Activated CD4-positive, CD25-positive, alpha-beta regulatory T cell treated with anti-CD3 and anti-CD28 coated beads, Interleukin-2, amount 50 U/mL, for 72 hours (primary cell): ENCODE data around the gene PARM1.

Experiments
- DNase-seq: peaks from one replicate; pipeline ENCODE4 v3.0.0; 2021

Gene PARM1, protein sequence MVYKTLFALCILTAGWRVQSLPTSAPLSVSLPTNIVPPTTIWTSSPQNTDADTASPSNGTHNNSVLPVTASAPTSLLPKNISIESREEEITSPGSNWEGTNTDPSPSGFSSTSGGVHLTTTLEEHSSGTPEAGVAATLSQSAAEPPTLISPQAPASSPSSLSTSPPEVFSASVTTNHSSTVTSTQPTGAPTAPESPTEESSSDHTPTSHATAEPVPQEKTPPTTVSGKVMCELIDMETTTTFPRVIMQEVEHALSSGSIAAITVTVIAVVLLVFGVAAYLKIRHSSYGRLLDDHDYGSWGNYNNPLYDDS

DNA sequence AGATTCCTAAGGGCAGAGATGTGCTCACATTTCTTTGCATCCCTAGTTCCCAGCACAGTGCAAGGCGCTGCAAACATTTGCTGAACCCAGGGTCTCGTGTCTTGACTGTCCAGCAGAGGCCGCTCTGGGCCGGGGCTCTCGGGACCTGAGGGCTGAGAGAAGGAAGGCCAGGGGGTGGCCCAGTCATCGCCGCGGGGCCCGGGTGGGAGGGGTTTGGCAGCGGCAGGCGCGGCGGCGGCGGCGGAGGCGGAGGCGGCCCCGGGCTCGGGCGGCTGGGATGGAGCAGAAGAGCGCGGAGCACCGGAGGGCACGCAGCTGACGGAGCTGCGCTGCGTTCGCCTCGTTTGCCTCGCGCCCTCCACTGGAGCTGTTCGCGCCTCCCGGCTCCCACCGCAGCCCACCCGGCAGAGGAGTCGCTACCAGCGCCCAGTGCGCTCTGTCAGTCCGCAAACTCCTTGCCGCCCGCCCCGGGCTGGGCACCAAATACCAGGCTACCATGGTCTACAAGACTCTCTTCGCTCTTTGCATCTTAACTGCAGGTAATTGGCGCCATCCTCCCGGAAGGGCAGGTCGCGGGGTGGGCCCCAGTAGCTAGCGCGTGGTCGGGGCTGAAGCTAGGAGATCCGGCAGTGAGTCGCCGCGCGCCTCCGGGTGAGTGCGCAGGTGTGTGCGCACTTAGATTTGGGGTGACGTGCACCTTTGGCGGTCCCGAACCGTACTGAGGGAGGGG lies at the start of gene PARM1:
PARM1 (plus strand) TSS at position 285 of the 730 bp plus-strand sequence; CDS start at position 497, 212 bp downstream.
- no peak for DNase-seq

DNA sequence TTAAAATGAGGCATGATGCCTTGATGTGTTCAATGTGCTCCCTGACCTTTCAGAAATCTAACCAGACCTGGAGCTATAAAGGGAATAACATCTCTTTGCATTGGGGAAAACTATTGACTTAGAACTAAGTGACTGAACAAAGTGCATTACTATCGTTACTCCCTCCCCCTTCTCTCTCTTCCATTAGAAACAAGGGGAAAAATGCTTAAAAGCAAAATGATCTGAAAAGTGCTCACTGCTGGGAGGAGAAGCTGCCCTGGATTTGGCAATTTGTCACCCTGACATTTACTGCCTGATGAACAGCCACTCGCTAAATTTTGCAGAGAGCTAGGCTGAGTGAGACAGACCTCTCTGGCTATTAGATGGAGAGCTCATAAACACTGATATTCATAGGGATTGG lies 48.6 kb upstream of the PARM1 start:
- no peak for DNase-seq

DNA sequence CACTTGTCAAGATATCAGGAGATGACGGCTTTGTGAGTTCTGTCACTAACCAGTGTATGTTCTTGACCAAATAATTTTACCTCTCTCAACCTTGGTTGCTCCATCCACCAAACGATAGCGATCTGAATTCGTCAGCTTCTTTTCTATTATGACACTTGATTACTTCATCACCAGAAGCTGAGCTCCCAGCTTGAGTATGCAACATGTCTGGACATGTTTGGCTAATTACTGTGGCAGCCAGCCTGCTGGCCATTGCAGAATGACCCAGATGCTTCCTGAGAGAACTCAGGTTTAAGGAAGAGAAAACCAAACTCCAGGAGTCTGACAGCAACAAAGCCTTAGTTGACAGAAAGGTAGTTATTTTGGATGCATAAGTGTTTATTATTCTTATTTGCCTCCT lies 46.4 kb upstream of the PARM1 start:
- no peak for DNase-seq

DNA sequence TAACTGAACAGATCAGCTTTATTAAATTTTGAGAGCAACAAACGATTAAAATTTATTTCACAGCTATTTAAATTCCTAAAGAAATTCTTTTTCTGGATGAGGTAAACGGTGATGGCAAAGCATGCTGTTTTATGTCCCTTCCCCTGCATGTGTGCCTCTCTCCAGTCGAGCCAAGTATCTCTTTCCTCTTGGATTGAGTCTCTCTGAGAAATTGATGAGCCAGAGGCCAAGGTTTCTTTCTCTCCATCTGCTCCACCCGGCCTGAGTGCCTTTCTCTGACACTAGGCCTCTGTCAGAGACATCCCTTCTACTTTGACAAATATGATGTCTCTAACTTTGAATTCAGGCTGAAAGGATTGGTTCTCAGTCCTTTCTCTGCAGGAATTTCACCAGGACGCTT lies 42.6 kb upstream of the PARM1 start:
- no peak for DNase-seq

DNA sequence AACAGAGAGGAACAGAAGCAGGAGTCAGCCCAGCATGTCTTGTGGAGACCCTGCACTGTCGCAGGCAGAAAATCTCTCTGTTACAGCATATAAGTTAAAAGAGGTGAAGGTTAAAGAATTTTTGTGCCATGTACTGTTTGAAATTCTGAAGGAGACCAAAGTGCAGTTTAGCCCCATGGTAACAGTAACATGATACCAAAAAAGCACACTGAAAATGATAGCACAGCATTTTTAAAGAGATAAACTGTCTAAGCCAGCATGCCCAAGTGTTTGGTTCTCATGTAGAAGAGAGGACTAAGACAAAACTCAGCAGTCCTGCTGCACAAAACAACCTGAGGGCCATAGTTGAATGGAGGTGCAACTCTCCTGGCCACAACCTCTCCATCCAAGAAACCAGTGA lies 41.9 kb upstream of the PARM1 start:
- no peak for DNase-seq

DNA sequence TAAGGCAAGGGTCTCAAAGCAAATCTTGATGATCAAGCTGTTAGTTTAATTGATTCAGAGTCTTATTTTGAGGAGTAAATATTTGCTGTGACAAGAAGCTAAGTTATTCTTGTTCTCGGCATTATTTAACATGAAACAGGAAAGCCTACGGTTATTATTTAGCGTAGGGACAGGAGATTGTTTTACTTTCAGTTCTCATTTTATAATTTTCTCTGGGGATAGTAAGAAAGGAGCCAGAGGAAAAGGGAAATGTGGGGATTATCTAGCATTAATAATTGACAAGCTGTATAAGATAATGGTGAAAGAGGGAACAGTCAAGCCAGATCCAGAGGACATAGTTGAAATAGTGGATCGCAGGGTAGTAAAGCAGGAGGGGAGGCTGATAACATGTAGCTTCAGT lies 39.7 kb upstream of the PARM1 start:
- DNase-seq, result no peak

DNA sequence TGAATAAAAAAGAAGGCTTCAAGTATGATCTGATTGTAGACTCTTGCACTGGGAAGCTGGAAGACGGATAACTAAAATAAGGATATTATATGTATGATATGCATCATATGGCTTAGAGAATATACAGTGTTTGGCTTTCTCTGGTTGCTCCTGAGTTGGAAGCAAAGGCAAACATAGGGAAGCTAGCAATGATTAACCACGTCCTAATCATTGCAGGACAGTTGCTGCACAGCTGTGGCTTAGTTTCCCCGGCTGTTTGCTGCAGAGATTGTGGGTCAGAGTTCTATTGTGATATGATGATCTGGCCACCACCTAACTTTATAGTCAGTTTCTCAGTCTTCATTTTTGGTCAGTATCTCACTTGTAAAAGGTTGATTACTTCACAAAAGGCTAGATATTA lies 36.3 kb upstream of the PARM1 start:
- no peak for DNase-seq

DNA sequence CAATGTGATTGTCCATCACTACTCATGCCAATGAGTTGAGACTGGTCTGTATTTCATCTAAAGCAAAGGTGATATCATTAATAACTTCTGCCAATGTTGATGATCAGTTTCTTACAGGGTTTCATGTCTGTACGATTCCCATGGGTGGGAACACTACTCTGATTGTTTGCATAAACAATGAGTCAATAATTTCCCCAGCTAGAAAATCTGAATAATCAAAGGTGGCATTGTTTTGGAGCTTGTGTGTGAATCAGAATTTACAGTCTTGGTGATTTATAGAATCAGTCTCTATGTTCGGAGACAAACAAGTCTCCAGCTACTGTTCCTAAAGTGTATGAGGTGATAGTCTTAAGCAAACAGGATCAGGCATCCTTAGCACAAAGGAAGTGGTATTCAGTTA lies 35.5 kb upstream of the PARM1 start:
- DNase-seq, result no peak

DNA sequence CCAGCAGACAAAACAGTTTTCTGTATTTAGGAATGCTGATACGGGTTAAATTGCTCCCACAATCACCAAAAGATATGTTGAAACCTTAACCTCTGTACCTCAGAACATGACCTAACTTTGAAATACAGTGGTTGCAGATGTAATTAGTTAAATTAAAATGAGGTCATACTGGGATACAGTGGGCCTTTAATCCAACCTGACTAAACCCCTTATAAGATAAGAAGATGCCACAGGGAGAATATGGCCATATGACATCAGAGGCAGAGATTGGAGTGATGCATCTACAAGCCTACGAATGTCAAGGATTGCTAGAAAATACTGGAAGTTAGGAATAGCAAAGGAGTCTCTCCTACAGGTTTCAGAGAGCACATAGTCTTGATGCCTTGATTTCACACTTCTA lies 32.1 kb upstream of the PARM1 start:
- DNase-seq, result no peak

DNA sequence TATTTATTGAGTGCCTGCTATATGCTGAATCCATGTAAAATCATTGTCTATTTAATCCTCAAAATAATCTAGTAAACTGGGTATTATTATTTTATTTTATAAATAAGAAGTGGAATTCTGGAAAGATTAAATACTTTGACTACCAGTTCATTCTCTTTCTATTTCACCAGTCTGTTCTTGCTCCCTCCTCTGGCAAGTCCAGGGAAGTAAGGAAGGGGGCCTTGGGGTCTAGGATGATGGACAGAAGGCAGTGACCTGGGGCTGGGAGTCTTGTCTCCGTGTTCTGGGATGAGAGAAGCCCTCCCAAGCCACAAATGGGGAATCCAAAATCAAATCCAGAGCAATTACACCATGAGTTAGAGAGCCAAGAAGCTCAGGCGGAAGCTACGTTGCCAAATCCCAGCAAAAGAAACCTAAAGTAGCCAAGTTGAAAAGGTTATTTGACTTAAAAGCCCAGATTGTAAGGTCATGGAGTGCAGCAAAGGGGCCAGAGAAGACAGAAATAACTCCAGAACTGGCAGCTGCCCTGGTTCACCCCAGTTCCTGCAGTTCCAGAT lies 28.3 kb upstream of the PARM1 start:
- DNase-seq, result no peak

DNA sequence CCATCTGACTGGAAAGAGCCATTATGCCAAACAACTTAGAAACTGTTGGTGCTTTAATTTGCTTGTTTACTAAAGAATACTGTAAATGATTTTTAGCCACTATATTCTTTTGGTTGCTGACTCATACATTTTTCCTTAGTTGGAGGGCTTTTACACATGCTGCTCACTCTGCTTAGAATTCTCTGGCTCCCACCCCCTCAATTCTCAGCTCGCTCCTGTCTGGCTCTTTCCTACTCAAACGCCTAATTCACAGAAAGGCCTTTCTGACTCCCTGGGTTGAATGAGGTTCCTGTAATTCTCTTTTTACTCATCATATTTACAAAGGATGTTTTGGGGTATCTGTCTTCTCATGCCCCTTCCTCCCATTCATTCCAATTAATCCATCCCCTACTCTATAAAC lies 26.1 kb upstream of the PARM1 start:
- no peak for DNase-seq

DNA sequence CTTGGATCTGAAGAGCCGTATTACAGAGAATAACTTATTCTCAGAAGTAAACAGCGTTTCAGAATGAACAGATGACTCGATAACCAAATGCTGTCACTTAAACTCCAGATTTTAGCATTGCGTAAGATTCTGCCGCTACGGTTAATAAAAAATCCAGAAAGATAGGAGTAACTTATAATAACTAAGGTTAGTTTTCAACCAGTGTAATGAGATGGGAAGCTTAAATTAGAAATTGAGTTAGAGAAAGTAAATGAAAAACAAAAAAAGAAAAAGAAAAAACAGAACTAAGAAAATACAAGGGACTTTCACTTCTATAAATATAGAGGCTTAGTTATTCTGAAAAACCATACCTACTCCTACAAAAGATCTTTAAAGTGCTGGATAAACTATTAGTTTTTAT lies 13.1 kb upstream of the PARM1 start:
- no peak for DNase-seq

DNA sequence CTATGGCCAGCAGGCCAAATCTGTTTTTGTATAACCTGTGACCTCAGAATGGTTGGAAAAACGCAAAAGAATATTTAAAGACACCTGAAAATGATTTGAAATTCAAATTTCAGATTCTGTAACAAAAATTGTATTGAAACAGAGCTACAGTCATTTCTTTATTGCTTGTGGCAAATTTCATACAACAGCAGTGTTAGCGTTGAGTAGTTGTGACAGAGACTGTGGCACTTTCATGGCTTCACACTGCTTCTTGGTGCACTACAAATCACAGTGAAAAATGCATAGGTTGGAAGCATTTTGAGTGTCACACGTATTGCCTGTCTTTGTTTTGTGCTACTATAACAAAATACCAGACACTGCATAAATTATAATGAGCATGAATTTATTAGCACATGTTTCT lies 12.2 kb upstream of the PARM1 start:
- no peak for DNase-seq

DNA sequence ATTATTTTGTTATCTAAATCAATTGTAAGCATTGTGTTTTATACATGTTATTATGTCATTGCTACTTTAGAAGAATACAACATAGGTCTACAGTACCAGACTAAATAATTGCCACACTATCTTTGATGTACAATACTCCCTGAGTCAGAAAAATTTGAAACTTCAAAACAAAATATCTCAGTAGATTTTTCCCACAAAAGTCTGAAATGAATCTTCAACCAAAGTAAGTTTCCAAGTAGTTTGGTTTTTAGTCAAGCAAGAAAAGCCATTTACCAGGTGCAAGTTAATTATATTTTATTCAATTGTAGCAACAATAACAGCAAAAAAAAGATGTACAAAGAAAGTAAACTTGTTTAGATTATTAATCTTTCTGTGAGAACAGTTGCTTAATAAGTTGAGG lies 11.4 kb upstream of the PARM1 start:
- no peak for DNase-seq

DNA sequence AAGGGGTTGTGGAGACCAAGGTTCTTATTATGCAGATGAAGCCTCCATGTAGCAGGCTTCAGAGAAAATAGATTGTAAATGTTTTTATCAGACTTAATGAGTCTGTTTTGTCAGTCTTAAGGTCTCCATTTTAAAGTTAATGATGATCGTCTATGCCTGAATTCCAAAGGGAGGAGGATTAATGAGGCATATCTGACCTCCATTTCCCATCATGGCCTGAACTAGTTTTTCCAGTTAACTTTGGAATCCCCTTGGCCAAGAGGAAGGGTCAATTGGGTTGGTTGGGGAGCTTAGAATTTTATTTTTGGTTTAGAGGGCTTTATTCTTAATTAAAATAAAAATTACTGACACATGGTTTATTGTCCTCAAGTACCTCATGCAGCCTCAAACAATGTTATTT lies 6.9 kb upstream of the PARM1 start:
- no peak for DNase-seq

DNA sequence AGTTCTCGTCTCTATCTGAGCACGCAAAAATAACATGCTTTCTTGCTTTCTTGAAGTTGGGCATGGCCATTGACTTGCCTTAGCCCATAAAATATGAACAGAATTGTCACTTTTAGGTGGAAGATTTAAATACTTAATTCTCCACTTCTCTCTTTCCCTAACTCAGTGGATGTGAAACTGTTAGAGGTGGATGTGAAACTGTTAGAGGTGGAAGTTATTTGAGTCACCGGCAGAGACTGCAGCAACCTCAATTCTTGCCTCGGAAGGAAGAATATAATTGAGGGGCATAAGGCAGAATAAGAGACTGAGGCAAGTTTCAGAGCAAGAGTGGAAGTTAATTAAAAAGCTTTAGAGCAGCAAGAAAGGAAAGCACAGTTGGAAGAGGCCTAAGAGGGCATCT lies 2.8 kb upstream of the PARM1 start:
- no peak for DNase-seq

DNA sequence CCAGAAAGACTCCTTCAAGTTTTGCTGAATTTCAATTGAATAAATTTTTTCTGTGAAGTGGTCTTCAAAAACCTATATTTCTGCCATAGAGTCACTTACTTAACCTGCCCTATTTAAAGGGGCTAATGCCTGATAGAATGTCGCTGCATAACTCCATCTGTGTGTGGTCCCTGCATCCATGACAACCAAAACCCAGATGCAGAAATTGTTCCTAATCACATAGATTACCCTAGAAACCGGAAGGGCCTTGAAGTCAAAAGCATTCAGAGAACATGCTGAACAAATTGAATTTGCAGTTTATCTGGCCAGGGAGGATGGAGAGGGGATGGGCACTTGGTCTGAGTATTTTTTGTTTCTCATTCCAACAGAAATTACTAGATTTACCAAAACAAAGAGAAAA lies 1.5 kb upstream of the PARM1 start:
- no peak for DNase-seq

DNA sequence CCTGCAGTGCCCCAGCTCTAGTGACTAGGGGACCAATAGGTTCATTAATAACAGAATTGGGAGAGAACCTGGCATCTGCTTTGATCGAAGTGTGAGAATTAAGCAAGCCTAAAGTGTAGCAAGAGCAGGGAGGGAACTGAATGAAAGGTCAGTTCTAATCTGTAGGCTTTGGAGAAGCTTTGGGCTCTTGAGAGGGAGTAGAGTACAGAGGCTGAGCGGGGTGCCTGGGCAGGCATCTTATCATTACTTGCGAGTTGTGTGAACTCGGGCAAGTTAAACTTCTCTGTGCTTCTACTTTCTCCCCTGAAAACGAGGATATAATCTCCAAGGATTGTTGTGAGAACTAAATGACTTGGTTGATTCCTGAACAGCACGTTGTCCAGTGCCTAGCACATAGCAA lies 906 bp upstream of the PARM1 start:
- DNase-seq, result no peak

DNA sequence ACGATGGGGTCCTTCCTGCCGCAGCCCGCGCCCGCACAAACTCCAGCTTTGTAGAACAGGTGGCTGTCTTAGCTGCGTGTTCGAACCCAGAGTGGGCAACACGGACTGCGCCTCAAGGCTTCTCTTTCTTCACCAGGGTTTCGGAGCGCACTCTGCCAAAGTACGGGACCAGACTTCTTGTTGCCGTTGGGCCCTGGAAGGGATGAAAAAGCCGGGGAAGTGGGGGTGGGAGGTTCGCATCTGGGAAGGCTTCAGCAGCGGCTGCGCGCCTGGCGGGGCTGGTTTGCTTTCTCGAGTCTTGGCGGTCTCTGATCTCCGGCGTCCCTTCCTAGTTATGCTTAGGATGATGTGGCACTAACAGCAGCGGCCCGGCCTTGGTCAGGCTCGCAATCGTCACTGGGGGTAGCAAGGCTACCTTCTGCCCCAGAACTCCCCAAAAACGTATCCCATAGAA lies 673 bp downstream of the PARM1 start:
- no peak for DNase-seq

DNA sequence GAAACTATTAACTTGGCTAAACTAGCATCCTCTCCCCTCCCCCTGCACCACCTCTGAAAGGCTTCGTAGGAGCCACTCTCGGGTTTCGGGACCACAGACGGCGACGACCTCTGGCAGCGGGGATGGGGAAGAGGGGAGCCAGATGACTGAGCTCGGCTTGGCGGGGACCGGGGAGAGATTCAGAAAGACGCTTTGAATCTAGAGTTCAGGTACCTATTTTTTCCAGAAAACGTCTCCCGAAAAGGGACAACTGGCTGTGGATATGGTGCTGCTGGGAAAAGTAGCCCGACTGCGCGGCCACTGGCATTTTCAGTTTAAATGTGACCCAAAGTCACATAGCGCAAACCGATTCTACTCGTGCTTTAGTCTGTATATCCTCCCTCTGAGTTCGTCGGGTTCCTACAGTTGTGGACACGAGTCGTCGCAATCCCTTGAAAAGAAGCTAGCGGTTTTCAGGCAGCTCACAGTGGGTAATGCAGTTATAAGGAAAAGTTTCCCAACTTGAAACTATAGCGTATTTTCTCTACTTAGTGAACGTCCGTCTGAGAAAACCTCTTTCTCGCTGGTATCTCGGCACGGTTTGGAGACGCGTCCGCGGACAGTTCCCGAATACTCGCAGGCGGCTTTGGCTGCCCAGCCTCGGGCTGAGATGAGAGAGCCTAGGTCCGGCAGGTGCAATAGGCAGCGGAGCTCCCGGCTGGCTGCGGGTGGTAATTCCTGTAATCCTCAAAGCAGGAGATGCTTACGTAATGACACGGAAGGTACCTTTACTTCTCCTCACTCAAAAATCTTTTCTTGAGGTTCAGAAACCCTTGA lies 1.3 kb downstream of the PARM1 start:
- DNase-seq, result no peak

DNA sequence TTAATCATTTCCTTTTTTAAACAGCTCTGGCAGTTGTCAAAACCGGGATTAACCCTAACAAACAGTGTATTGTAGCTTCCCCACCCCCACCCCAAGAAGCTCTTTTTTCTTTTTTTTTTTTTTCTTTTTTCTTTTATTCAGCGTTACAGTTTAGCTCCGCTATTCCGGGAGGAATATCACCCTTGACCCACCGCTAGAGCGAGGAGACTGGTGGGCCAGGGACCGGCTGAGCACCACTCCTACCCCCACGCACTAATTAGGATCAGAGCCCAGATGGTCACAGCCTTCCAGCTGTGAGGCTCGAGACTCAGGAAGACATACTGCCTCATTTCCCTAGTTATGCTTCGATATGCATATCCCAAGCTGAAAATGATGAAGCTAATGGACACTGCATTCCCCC lies 2.0 kb downstream of the PARM1 start:
- DNase-seq, result no peak

DNA sequence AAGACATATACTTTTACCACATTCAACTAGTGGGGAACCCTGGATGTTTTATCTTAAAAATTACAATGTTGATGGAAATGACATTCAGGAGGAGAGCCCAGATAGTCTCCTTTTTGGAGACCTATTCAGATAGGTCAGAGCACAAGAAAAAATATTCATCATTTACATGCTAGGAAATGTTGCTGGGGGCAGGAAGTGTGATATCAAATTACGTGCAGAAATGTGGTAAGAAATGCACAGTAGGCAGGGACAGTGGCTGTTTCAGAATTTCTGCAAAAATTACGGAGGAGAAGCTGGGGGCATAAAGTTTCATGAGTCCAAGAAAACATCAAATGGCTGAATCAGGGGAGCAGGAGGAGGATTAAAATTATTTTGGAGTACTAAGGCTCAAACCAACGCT lies 8.2 kb downstream of the PARM1 start:
- DNase-seq, result no peak

DNA sequence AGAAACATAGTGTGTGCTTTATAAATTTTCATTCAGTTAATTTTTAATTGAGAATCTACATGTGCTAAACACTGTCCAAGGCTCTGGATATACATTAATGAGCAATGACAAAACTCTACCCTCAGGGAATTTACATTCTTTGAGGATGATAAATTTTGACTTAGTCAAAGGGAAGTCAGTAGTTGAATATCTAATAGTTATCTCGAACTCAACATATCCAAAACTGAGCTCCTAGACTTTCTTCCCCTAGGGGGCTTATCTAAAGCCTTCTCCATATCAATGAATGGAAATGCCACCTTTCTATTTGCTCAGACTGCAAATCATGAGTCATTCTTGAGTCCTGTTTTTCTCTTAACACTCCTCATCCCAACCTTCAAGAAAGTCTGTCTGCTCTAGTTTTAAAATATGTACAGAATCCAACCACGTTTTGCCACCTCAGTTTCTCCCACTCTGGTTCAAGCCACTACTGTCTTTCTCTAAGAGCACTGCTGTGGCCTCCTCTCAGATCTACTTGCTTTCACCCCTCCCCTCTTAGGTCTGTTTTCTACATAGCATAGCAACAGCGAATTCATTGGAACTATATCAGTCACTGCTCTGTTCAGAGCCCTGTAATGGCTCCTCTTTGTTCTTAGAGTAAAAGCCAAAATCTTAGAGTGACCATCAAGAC lies 9.5 kb downstream of the PARM1 start:
- DNase-seq, result no peak
